OCI-M2 (cell line): ENCODE measurements around the gene MT1G.
"Not testable (repeated sequence)": the region's sequence is repeated elsewhere in the genome, so short reads cannot be mapped to it uniquely, and the experiment has no call there.

Experiments
- DNase-seq: peaks from one replicate; lab custom pipeline; 2025; ENCODE audit not compliant: unreplicated experiment; lab: John Stamatoyannopoulos, UW

Gene MT1G

GRCh38 chr16:56637814-56638750, 29.8 kb downstream of the MT1G start, which contains the start of gene MT1A:
TSS of gene MT1A (plus strand) at chr16:56638666. CDS start at chr16:56638739, 73 bp downstream.
- DNase-seq = no peak

GRCh38 chr16:56636616-56637413, 31.1 kb downstream of the MT1G start:
- no peak for DNase-seq

DNA sequence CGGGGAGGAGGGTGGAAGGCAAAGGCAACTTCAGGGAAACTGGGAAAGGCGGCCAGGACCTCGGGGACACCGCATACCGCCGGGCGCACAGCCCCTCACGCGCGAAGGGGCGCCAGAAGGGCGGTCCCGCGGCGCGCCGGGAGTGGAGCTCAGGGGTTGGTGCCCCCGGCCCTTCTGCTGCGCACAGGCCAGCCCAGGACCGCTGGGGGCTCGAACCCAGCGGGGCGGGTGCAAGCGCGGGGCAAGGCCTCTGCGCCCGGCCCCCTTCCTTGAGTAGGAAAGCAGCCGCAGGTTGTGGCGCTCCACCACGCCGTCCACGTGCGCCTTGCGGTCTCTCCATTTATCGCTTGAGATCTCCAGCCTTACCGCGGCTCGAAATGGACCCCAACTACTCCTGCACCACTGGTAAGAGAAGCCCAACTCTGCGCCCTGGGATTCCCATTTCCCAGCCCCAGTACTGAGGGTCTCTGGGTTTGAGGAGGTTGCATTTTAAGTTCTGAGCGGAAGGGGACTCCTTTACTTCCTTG, 32.4 kb downstream of the MT1G start:
- DNase-seq = no peak

- DNase-seq = no peak
These were observed 33.0 kb downstream of the MT1G start for GRCh38 chr16:56634715-56635440.

GRCh38 chr16:56633535-56633934, 34.3 kb downstream of the MT1G start:
- no peak for DNase-seq

DNA sequence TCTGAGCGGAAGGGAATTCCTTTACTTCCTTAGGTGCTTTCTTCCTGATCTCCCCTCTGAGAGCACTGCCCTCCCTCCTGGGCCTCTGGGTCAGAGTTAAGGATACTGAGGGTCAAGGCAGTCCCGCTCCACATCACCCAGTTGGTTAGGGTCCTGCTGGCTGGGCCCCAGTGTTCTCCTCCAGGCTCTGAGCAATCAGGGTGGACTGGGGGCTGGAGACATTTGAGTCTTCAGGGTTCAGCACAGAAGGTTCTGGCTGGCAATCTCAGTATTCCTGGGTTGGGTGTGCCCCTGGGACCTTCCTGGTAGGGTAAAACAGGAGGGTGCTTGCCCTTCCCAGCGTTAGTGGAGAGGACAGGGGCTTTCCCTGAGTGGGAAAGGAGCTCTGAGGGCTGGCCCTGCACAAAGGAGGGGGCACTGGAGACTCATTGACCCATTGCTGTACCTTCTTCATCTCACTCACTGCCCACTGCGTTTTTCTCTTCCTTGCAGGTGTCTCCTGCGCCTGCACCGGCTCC, 35.0 kb downstream of the MT1G start:
- no peak for DNase-seq

- no peak for DNase-seq
These were observed 35.6 kb downstream of the MT1G start, which contains the start of gene MT1M for GRCh38 chr16:56632156-56632847. TSS of gene MT1M (plus strand) at chr16:56632659. CDS start at chr16:56632732, 73 bp downstream.

DNA sequence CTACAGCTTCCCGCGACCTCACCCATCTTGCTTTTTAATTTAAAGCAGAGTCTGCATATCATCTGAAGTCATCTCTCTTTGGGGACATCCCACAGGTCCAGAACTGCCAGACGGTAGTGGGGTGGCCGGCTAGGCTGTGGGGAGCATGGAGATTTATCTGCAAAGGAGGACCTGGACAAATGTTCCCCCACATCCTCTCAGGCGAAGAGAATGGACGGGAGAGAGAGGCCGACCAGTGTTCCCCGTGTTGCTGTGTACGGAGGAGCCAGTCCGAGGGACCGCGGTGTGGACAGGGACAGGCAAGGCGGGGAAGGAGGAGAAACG, 36.1 kb downstream of the MT1G start:
- DNase-seq = no peak

DNA sequence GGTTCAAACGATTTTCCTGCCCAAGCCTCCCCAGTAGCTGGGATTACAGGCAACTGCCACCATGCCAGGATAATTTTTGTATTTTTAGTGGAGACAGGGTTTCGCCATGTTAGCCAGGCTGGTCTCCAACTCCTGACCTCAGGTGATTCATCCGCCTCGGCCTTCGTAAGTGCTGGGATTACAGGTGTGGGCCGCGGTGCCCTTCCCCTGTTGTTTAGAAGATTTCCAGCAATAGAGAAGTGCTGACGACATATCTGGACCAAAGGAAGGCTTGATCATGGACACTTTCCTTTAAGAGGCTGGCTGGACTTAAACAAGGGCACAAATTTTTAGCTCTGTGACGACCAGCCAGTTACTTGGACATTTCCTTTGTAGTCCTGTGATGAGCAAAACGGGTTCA, 36.7 kb downstream of the MT1G start:
- DNase-seq = no peak

GRCh38 chr16:56630134-56630533, 37.7 kb downstream of the MT1G start:
- DNase-seq = no peak

GRCh38 chr16:56629531-56629930, 38.3 kb downstream of the MT1G start:
- DNase-seq = no peak

DNA sequence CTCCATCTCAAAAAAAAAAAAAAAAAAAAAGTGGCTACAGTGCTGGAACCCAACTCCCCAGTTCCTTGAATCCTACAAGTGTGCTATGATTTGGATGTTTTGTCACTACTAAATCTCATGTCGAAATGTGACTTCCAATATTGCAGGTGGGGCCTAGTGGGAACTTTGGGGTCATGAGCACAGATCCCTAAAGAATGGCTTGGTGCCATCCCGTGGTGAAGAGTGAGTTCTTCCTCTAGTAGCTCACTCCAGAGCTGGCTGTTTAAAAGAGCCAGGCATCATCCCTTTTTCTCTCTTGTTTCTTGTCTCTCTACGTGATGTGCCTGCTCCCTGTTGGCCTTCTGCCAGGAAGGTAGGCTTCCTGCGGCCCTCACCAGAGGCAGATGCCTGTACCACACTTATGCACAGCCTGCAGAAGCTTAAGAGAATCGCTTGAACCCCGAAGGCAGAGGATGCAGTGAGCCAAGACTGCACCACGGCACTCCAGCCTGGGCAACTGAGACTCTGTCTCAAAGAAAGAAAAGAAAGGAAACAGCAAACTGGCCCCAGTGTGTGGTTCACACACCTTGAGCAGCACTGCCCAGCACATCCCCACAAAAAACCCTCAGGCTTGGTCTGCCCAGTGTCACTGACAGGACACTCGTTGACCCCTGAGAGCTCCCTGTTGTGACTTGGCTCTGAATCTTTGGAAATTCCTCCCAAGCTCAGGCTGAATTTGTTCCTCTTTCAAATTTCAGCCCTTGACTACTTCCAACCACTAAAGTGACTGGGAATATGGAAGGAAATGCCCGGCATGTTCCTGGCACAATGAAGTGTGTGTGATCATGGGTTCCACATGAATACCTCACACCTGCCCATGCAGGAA, 39.1 kb downstream of the MT1G start:
- DNase-seq = no peak

DNA sequence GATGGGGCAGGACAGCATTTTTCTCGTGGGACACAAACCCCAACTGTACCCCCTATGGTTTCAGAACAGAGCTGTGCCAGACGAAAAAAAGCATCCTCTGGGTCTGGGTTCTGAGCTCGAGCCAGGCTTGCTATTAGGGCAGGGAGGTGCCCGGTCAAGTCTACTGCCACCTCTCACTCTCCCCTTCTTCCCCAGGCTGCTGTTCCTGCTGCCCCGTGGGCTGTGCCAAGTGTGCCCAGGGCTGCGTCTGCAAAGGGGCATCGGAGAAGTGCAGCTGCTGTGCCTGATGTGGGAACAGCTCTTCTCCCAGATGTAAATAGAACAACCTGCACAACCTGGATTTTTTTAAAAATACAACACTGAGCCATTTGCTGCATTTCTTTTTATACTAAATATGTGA, 41.2 kb downstream of the MT1G start:
- DNase-seq = no peak

GRCh38 chr16:56625943-56626654, 41.8 kb downstream of the MT1G start:
- no peak for DNase-seq

GRCh38 chr16:56625140-56625942, 42.5 kb downstream of the MT1G start, which contains the start of gene MT1E:
TSS of gene MT1E (plus strand) at chr16:56625781. CDS start at chr16:56625852, 71 bp downstream.
- no peak for DNase-seq

DNA sequence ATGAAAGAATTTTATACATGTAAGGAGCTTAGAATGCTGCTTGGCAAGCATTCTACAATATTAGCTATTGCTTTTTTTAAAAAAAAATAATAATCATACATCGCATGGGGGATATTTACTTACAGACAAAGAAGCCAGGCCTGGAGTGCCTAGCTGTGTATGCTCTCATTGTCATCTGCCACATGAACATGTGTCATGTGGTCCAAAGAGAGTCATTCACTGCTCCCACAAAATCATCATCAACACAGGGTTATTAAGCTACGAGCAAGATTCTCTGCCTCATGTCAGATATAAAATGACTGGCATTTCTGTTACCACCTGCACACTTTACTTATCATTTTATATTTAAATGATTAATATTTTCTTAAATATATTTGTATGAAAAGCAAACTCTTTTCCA, 44.2 kb downstream of the MT1G start:
- DNase-seq = no peak

DNA sequence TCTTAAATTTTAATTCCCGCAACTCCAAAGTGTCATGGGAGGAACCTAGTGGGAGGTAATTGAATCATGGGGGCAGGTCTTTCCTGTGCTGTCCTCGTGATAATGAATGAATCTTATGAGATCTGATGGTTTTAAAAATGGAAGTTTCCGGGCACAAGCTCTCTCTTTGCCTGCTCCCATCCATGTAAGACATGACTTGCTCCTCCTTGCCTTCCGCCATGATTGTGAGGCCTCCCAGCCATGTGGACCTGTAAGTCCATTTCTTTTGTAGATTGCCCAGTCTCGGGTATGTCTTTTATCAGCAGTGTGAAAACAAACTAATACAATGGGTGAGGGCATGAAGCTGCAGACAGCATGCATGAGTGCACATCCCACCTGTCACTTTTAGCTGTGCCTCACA, 44.7 kb downstream of the MT1G start:
- DNase-seq = not testable (repeated sequence)
